ENCODE data around the gene C9orf85.
A peak's percentile ranks its signal among the peaks of the same experiment; 100 is the strongest.

DNA sequence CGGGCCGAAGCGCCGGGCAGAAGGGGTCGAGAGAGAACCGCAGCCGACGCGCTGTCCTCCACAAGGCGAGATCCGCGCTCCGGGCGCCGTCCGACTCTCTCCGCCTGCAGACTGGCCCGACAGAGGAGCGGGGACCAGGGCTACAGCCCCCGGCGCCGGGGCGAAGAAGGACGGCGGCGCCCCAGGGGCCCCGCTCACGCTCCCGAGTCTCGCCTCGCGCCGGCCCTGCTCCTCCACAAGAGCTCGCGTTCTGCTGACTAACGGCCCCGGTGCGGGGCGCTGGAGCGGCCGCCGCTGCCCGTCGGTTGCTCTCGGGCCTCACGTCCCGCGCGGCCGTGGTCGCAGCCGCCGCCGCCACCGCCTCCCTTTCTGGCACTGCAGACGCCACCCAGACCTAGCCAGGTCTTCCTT, 784 bp upstream of the C9orf85 start:
- TF ChIP-seq EP300 (IDR thresholded peaks at IDR 0.05): no peak
- TF ChIP-seq, protein P1, sequence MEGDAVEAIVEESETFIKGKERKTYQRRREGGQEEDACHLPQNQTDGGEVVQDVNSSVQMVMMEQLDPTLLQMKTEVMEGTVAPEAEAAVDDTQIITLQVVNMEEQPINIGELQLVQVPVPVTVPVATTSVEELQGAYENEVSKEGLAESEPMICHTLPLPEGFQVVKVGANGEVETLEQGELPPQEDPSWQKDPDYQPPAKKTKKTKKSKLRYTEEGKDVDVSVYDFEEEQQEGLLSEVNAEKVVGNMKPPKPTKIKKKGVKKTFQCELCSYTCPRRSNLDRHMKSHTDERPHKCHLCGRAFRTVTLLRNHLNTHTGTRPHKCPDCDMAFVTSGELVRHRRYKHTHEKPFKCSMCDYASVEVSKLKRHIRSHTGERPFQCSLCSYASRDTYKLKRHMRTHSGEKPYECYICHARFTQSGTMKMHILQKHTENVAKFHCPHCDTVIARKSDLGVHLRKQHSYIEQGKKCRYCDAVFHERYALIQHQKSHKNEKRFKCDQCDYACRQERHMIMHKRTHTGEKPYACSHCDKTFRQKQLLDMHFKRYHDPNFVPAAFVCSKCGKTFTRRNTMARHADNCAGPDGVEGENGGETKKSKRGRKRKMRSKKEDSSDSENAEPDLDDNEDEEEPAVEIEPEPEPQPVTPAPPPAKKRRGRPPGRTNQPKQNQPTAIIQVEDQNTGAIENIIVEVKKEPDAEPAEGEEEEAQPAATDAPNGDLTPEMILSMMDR (IDR thresholded peaks at IDR 0.05): peak in 1 of 7 experiments; percentile 8

Measured in stomach (tissue), 4 donors.